Adrenal gland (tissue), 5 donors: ENCODE measurements around the gene ARHGAP26.

ENCODE experiments used
- POLR2A ChIP-seq, 2 donors: fragments of 450-650 bp; IDR thresholded peaks; one replicate each; pipeline ENCODE4 v1.6.1; 2017; ENCODE audit warnings: antibody characterized with exemption in 2 of 2, mild to moderate bottlenecking in 2 of 2, moderate library complexity in 1 of 2
- TF ChIP-seq, protein P1 (sequence below), 6 experiments: fragments of 450-650 bp in 4 of 6; fragments of 200-600 bp in 2 of 6; sonication (generic) in 1 of 6; IDR thresholded peaks; 1 replicate in 5 of 6; 2 replicates in 1 of 6; pipeline versions ENCODE4 v1.5.1 to v1.8.0; 2016 to 2021; ENCODE audit warnings: antibody characterized with exemption in 6 of 6, mild to moderate bottlenecking in 2 of 6, moderate library complexity in 1 of 6
- donor health status: DM: no; HTN: no; CAD: no.

DNA sequence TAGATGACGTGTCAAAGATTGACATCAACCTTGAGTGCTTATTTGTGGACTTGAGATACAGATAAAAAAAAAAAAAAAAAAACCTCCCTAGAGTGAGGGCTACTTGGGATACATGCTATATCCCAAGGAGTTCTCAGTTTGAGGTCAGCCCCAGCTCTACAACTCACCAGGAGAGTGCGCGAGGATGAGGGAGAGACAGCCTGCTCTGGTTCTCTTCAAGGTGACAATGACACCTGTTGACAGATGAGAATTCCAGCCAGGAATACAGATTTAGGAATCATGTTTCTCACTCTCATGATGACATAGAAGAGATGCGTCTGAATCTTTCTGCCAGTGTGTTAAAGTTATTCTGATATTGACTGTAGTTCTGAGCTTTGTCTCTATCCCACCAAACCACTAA lies 24.9 kb upstream of the ARHGAP26 start:
- TF ChIP-seq, protein P1, sequence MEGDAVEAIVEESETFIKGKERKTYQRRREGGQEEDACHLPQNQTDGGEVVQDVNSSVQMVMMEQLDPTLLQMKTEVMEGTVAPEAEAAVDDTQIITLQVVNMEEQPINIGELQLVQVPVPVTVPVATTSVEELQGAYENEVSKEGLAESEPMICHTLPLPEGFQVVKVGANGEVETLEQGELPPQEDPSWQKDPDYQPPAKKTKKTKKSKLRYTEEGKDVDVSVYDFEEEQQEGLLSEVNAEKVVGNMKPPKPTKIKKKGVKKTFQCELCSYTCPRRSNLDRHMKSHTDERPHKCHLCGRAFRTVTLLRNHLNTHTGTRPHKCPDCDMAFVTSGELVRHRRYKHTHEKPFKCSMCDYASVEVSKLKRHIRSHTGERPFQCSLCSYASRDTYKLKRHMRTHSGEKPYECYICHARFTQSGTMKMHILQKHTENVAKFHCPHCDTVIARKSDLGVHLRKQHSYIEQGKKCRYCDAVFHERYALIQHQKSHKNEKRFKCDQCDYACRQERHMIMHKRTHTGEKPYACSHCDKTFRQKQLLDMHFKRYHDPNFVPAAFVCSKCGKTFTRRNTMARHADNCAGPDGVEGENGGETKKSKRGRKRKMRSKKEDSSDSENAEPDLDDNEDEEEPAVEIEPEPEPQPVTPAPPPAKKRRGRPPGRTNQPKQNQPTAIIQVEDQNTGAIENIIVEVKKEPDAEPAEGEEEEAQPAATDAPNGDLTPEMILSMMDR (IDR thresholded peaks at IDR 0.05): no peak
- TF ChIP-seq POLR2A (IDR thresholded peaks at IDR 0.05): no peak
